ENCODE results near the gene RTBDN. TPM values are rescaled to one million over a fixed set of nuclear protein-coding genes. Genes with fewer than 3 reads are reported as not detected.

RTBDN gene
- total RNA-seq, 1 experiment from 2014 or later, result 25.1 TPM

GRCh38 chr19:12875086-12875485 is 40.7 kb upstream of the RTBDN start:
- Histone ChIP-seq H3K9me2 (ENCODE audit: insufficient read depth) (no peaks in the 10 kb centered on the region), H3K9me3 (ENCODE audit: control insufficient read depth in 1 of 2, insufficient read depth in 1 of 2, low read depth in 1 of 2, low read length in 2 of 2) (no peaks in the 10 kb centered on the region; a peak in 1 of 4 replicates), H3K36me3 (ENCODE audit: control insufficient read depth in 1 of 2, insufficient read depth in 2 of 2, low read length in 2 of 2) (peaks cover 3 to 4% of the 10 kb centered on the region in 2 experiments; a peak in 1 of 4 replicates), H3K9ac (ENCODE audit: low read length) (no peak overlapping the region), H3K27ac (ENCODE audit: low read depth, low read length) (no peak overlapping the region), H3K4me1 (ENCODE audit: control insufficient read depth in 1 of 2, insufficient read depth in 2 of 2, low read length in 2 of 2) (peaks cover under 1% of the 10 kb centered on the region in 2 experiments; a peak in 2 of 4 replicates), H3K27me3 (ENCODE audit: insufficient read depth, low read length) (no peaks in the 10 kb centered on the region), H3K79me2 (ENCODE audit: insufficient read depth, low read length) (no peaks in the 10 kb centered on the region), H3K4me3 (replicated peaks in 1 of 2; ENCODE audit: low read depth in 1 of 2, low read length in 2 of 2) (no peak overlapping the region), H4K20me1 (ENCODE audit: insufficient read depth) (no peaks in the 10 kb centered on the region), H2AFZ (ENCODE audit: low read depth, low read length, poor library complexity, severe bottlenecking) (no peak overlapping the region), H3K4me2 (ENCODE audit: low read length) (no peak overlapping the region)
- ATAC-seq (no peak), DNase-seq (ENCODE audit: low read depth, low spot score) (no peak)
- RAD21 ChIA-PET (ENCODE audit: low non-redundant PET in 1 of 2, low total read pairs in 2 of 2, uncharacterized antibody in 2 of 2, unreplicated experiment in 2 of 2), result no interaction called here
- BruUV-seq (replicated peaks), result no TSS peak
- POLR2A ChIA-PET, result no interaction called here
- no peak for TF ChIP-seq ELF1 (IDR thresholded peaks at IDR 0.05; ENCODE audit: borderline replicate concordance, low read depth)
- TF ChIP-seq TCF7L2 (IDR thresholded peaks at IDR 0.05; ENCODE audit: borderline replicate concordance, extremely low read depth, insufficient read depth, insufficient read length), result no peak
- TF ChIP-seq POLR2AphosphoS5 (IDR thresholded peaks at IDR 0.05; ENCODE audit: low read depth, low read length), result no peak
- TF ChIP-seq SIN3A (IDR thresholded peaks at IDR 0.05; ENCODE audit: low read depth), result no peak
- TF ChIP-seq ATF3 (IDR thresholded peaks at IDR 0.05), result no peak
- no peak for TF ChIP-seq ZNF274 (IDR thresholded peaks at IDR 0.05; ENCODE audit: low read depth, low read length)
- TF ChIP-seq, protein P1, sequence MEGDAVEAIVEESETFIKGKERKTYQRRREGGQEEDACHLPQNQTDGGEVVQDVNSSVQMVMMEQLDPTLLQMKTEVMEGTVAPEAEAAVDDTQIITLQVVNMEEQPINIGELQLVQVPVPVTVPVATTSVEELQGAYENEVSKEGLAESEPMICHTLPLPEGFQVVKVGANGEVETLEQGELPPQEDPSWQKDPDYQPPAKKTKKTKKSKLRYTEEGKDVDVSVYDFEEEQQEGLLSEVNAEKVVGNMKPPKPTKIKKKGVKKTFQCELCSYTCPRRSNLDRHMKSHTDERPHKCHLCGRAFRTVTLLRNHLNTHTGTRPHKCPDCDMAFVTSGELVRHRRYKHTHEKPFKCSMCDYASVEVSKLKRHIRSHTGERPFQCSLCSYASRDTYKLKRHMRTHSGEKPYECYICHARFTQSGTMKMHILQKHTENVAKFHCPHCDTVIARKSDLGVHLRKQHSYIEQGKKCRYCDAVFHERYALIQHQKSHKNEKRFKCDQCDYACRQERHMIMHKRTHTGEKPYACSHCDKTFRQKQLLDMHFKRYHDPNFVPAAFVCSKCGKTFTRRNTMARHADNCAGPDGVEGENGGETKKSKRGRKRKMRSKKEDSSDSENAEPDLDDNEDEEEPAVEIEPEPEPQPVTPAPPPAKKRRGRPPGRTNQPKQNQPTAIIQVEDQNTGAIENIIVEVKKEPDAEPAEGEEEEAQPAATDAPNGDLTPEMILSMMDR (IDR thresholded peaks at IDR 0.05 in 2 of 3, conservative IDR thresholded peaks at IDR 0.05 in 1 of 3; ENCODE audit: borderline replicate concordance in 1 of 3, insufficient read depth in 1 of 3, low read depth in 2 of 3, low read length in 2 of 3), result no peak
- no peak for TF ChIP-seq CEBPB (IDR thresholded peaks at IDR 0.05; ENCODE audit: low read depth)
- no peak for TF ChIP-seq ZBTB33 (IDR thresholded peaks at IDR 0.05; ENCODE audit: extremely low read depth, insufficient replicate concordance, low read length)
- TF ChIP-seq RAD21 (IDR thresholded peaks at IDR 0.05; ENCODE audit: low read depth), result no peak
- no peak for TF ChIP-seq MAX (IDR thresholded peaks at IDR 0.05)
- TF ChIP-seq SP1 (IDR thresholded peaks at IDR 0.05; ENCODE audit: low read depth), result no peak
- no peak for TF ChIP-seq FOSL1 (IDR thresholded peaks at IDR 0.05; ENCODE audit: low read depth)
- TF ChIP-seq ZFX (IDR thresholded peaks at IDR 0.05), result no peak
- TF ChIP-seq EZH2phosphoT487 (IDR thresholded peaks at IDR 0.05; ENCODE audit: borderline replicate concordance), result no peak
- intact Hi-C loops (cut with micrococcal nuclease), result no loop called here
- CTCF ChIA-PET, result no interaction called here

Measured in HCT116 (cell line).